Adrenal gland (tissue), 5 donors: ENCODE measurements around the gene DRD5.
"Not testable (repeated sequence)": the region's sequence is repeated elsewhere in the genome, so short reads cannot be mapped to it uniquely, and the experiment has no call there.

ENCODE experiments used
- CTCF ChIP-seq, 6 experiments: fragments of 450-650 bp in 4 of 6; fragments of 200-600 bp in 2 of 6; sonication (generic) in 1 of 6; IDR thresholded peaks; 1 replicate in 5 of 6; 2 replicates in 1 of 6; pipeline versions ENCODE4 v1.5.1 to v1.8.0; 2016 to 2021; ENCODE audit warnings: antibody characterized with exemption in 6 of 6, mild to moderate bottlenecking in 2 of 6, moderate library complexity in 1 of 6
- POLR2A ChIP-seq, 2 donors: fragments of 450-650 bp; IDR thresholded peaks; one replicate each; pipeline ENCODE4 v1.6.1; 2017; ENCODE audit warnings: antibody characterized with exemption in 2 of 2, mild to moderate bottlenecking in 2 of 2, moderate library complexity in 1 of 2
- donor health status: DM: no; HTN: no; CAD: no.

- not testable (repeated sequence) for TF ChIP-seq CTCF, POLR2A (IDR thresholded peaks at IDR 0.05)
Observed at GRCh38 chr4:9785891-9786290, 4.5 kb downstream of the DRD5 start.
